ENCODE data around the gene GRAMD2B. TPM values are rescaled to one million over a fixed set of nuclear protein-coding genes. Genes with fewer than 3 reads are reported as not detected.

Gene GRAMD2B
- total and polyA plus RNA-seq, 12 donors, result 4.0 to 80.9 (median 25.2) TPM

DNA sequence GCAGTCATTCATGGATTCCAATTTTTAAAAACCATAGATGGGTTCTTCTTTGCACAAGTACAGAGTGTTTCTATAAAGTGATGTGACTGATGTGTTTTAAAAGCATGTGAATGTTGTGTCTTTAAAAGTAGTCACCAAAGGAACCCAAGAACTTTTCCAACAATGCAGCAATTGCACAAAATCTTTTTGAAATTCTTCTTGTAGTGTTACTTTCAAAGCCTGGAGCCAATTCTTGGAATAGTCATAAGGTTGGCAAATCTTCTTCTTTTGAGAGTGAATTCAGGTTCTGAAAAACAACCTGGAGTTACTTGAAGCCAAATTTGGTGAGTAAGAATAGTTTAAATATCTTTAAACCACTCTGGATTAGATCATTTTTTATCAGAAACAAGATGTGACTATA lies 10.5 kb downstream of the GRAMD2B start:
- Histone ChIP-seq H3K4me3 (no peak overlapping the region), H3K27me3 (no peaks in the 10 kb centered on the region), H3K27ac (no peak overlapping the region), H3K36me3 (replicated peaks in 1 of 2) (no peaks in the 10 kb centered on the region), H3K4me1 (replicated peaks in 1 of 2) (no peaks in the 10 kb centered on the region), H3K9me3 (replicated peaks in 1 of 3) (no peaks in the 10 kb centered on the region)
- TF ChIP-seq, protein P1, sequence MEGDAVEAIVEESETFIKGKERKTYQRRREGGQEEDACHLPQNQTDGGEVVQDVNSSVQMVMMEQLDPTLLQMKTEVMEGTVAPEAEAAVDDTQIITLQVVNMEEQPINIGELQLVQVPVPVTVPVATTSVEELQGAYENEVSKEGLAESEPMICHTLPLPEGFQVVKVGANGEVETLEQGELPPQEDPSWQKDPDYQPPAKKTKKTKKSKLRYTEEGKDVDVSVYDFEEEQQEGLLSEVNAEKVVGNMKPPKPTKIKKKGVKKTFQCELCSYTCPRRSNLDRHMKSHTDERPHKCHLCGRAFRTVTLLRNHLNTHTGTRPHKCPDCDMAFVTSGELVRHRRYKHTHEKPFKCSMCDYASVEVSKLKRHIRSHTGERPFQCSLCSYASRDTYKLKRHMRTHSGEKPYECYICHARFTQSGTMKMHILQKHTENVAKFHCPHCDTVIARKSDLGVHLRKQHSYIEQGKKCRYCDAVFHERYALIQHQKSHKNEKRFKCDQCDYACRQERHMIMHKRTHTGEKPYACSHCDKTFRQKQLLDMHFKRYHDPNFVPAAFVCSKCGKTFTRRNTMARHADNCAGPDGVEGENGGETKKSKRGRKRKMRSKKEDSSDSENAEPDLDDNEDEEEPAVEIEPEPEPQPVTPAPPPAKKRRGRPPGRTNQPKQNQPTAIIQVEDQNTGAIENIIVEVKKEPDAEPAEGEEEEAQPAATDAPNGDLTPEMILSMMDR (IDR thresholded peaks at IDR 0.05), result no peak
- no peak for TF ChIP-seq POLR2A (IDR thresholded peaks at IDR 0.05)
- intact Hi-C loops (cut with DNase I), result no loop called here
- DNase-seq, result no peak

DNA sequence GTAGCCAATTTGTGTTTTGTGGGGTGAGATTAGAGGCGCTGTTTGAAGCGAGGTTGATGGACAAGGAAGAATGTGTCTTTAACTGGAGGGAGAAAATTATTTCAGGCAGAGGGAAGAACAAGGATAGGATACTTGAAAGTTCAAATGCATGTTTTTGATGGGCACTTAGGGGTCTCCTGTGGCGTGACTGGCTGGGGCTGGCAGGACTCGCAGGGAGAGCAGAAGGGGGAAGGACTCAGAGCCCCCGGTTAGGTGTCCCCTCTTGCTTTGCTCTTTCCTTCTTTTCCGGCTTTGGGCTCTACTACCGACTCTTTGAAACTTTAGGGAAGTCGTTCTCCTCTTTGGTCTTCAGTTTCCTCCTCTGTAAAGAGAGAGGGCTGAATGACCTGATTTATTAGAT lies 12.1 kb downstream of the GRAMD2B start:
- Histone ChIP-seq H3K36me3 (replicated peaks in 1 of 2) (peaks cover 0 to 5% of the 10 kb centered on the region in 2 donors), H3K27ac (peak overlapping the region in 1 of 5 donors; percentile 3), H3K27me3 (no peaks in the 10 kb centered on the region), H3K4me3 (no peak overlapping the region), H3K4me1 (replicated peaks in 1 of 2) (no peaks in the 10 kb centered on the region), H3K9me3 (replicated peaks in 1 of 3) (no peaks in the 10 kb centered on the region)
- no peak for DNase-seq
- 86 to 91% (median 89%) methylated on average over 8 of the region's 8 CpGs for WGBS, 4 donors
- intact Hi-C loops (cut with DNase I), result no loop called here
- no peak for TF ChIP-seq POLR2A (IDR thresholded peaks at IDR 0.05)
- TF ChIP-seq, protein P1 (IDR thresholded peaks at IDR 0.05), result no peak

DNA sequence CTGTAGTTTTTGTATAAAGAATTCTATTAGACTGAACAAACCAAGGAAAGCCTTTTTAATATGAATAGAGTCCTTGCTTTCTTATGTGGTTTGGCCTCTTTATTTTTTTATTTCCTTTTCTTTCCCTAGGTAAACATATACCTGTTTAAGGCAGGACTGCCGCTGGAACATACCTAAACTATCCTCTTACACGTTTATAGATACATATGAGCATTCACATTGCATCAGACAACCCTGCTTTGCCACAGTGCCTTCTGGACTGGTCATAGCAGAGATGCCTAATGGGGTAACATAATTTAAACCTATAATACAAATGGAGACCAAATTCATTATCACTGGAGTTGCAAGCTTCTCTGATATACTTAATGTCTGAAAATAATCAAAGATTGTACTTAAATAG lies 12.5 kb downstream of the GRAMD2B start:
- Histone ChIP-seq H3K27me3 (no peaks in the 10 kb centered on the region), H3K4me3 (no peak overlapping the region), H3K27ac (no peak overlapping the region), H3K4me1 (replicated peaks in 1 of 2) (no peaks in the 10 kb centered on the region), H3K9me3 (replicated peaks in 1 of 3) (no peaks in the 10 kb centered on the region), H3K36me3 (replicated peaks in 1 of 2) (peaks cover 0 to 5% of the 10 kb centered on the region in 2 donors)
- WGBS, 4 donors, result 82 to 93% (median 88%) methylated on average over 2 of the region's 2 CpGs
- no peak for DNase-seq
- intact Hi-C loops (cut with DNase I), result no loop called here
- no peak for TF ChIP-seq POLR2A (IDR thresholded peaks at IDR 0.05)
- TF ChIP-seq, protein P1 (IDR thresholded peaks at IDR 0.05), result no peak

DNA sequence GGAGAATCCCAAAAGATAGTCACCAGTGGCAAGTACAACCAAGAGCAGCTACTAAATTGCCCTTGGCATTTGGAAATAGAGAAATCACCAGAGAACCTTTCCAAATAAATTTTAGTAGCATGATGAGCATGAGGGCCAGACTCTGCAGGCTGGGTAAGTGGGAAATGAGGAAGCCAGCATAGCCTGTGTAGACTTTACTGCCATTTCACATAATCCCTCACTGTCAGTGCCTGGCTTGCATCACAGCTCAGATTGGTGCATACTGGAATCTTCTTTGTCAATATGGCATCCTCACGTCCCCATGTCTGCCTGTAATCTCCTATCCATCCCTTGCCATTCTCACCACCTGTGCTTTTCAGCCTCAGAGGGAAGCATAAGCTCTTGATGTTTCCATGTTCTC lies 14.5 kb downstream of the GRAMD2B start:
- Histone ChIP-seq H3K9me3 (replicated peaks in 1 of 3) (no peaks in the 10 kb centered on the region), H3K36me3 (replicated peaks in 1 of 2) (peaks cover 0 to 5% of the 10 kb centered on the region in 2 donors), H3K27ac (no peak overlapping the region), H3K4me1 (replicated peaks in 1 of 2) (no peaks in the 10 kb centered on the region), H3K4me3 (no peak overlapping the region), H3K27me3 (no peaks in the 10 kb centered on the region)
- 77 to 100% (median 91%) methylated on average over 1 of the region's 1 CpG for WGBS, 4 donors
- peak in 1 of 7 donors; percentile 20 for DNase-seq
- no peak for TF ChIP-seq POLR2A (IDR thresholded peaks at IDR 0.05)
- TF ChIP-seq, protein P1 (IDR thresholded peaks at IDR 0.05), result no peak
- intact Hi-C loops (cut with DNase I), result no loop called here
